Urothelium cell line (cell line): ENCODE measurements around the gene CYREN.

ENCODE experiments used
- DNase-seq: peaks from one replicate; pipeline ENCODE4 v3.0.0; 2011; ENCODE audit warnings: low spot score, mixed read lengths
- FAIRE-seq: peaks from 2 replicates; lab custom pipeline; 2011; peaks lifted over from hg19 to GRCh38; lab: Jason Lieb, UNC

CYREN gene

GRCh38 chr7:135197906-135198655, 27.6 kb upstream of the CYREN start:
- FAIRE-seq (no peak), DNase-seq (no peak)

- no peak for DNase-seq
- FAIRE-seq: no peak
Measured at GRCh38 chr7:135197343-135197742, 26.8 kb upstream of the CYREN start.

- FAIRE-seq (no peak), DNase-seq (no peak)
Measured at GRCh38 chr7:135195968-135196629, 25.6 kb upstream of the CYREN start.

GRCh38 chr7:135195156-135195555, 24.6 kb upstream of the CYREN start:
- DNase-seq (no peak), FAIRE-seq (no peak)

GRCh38 chr7:135194494-135195095, 24.1 kb upstream of the CYREN start:
- DNase-seq: no peak
- no peak for FAIRE-seq

GRCh38 chr7:135193615-135194081, 23.1 kb upstream of the CYREN start:
- DNase-seq (peak; percentile 50), FAIRE-seq (no peak)

- FAIRE-seq: no peak
- DNase-seq: no peak
Measured at GRCh38 chr7:135192914-135193536, 22.5 kb upstream of the CYREN start.

- no peak for DNase-seq
- no peak for FAIRE-seq
Measured at GRCh38 chr7:135190703-135191102, 20.2 kb upstream of the CYREN start.

- DNase-seq (no peak), FAIRE-seq (no peak)
Measured at GRCh38 chr7:135189961-135190360, 19.5 kb upstream of the CYREN start.

GRCh38 chr7:135189221-135189662, 18.7 kb upstream of the CYREN start:
- no peak for FAIRE-seq
- no peak for DNase-seq

GRCh38 chr7:135188298-135188984, 17.9 kb upstream of the CYREN start:
- no peak for FAIRE-seq
- no peak for DNase-seq

- DNase-seq (no peak), FAIRE-seq (no peak)
Measured at GRCh38 chr7:135186841-135187253, 16.3 kb upstream of the CYREN start.

GRCh38 chr7:135186261-135186540, 15.7 kb upstream of the CYREN start:
- FAIRE-seq (no peak), DNase-seq (no peak)

- FAIRE-seq (no peak), DNase-seq (no peak)
Measured at GRCh38 chr7:135185471-135186260, 15.2 kb upstream of the CYREN start.

GRCh38 chr7:135184254-135184841, 13.8 kb upstream of the CYREN start:
- DNase-seq (no peak), FAIRE-seq (no peak)

- no peak for FAIRE-seq
- no peak for DNase-seq
Measured at GRCh38 chr7:135183478-135183877, 13.0 kb upstream of the CYREN start.

- no peak for DNase-seq
- FAIRE-seq: no peak
Measured at GRCh38 chr7:135181929-135182678, 11.6 kb upstream of the CYREN start.

- DNase-seq: no peak
- no peak for FAIRE-seq
Measured at GRCh38 chr7:135181261-135181928, 10.9 kb upstream of the CYREN start.

GRCh38 chr7:135180122-135180521, 9.6 kb upstream of the CYREN start:
- DNase-seq: no peak
- FAIRE-seq: no peak
